Measurements from ENCODE around the gene MARCHF3. TPM values are rescaled to one million over a fixed set of nuclear protein-coding genes. Genes with fewer than 3 reads are reported as not detected.

MARCHF3 gene
- total RNA-seq, 1 experiment from 2014 or later = 5.4 TPM

DNA sequence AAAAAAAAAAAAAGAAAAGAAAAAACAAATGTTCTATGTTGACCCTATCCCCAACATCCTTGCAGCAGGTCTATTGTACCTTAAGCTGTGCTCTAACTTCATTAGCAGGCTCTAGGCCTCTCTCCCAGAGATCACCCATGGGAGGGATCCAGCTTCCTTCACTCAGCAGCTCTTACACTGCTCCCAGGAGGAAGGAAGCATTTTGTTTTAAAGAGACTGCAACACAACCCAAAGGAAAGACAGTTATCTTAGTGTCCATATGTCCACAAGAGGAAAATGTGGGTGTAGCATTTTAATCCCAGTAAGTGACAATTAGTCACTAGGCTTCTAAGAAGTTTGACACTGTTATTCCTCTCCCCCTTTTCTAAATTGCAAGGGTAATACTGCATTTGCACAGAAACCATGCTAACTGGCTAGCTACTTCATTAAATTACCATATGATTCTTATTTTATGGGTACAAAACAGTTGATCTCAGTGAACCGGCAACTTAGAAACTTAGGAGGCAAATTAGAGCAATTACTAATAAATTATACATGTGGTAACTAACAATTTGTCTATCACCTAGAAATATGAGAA is 58.8 kb downstream of the MARCHF3 start:
- no peak overlapping the region for H3K4me3 Mint-ChIP-seq (ENCODE audit: unreplicated experiment)
- no peaks in the 10 kb centered on the region for H3K27me3 Mint-ChIP-seq (ENCODE audit: insufficient read depth, unreplicated experiment)
- no TSS peak for BruUV-seq (replicated peaks)
- no peak overlapping the region for H3K27ac Mint-ChIP-seq (ENCODE audit: low read depth, unreplicated experiment)
- POLR2A ChIA-PET = interaction anchor here (1.4 kb wide), 1 partner anchor 44 kb away, joined by 3 read pairs; no protein-coding TSS in a partner anchor
- CTCF ChIA-PET = interaction anchor here (0.7 kb wide), 2 partner anchors 351 to 469 kb away, joined by 3 to 4 read pairs; no protein-coding TSS in a partner anchor
- peaks cover 7% of the 10 kb centered on the region for H3K9me3 Mint-ChIP-seq (ENCODE audit: unreplicated experiment)
- H3K4me1 Mint-ChIP-seq (ENCODE audit: insufficient read depth, unreplicated experiment) = peaks cover 24% of the 10 kb centered on the region
- DNase-seq (ENCODE audit: unreplicated experiment) = no peak
- TF ChIP-seq, protein P1, sequence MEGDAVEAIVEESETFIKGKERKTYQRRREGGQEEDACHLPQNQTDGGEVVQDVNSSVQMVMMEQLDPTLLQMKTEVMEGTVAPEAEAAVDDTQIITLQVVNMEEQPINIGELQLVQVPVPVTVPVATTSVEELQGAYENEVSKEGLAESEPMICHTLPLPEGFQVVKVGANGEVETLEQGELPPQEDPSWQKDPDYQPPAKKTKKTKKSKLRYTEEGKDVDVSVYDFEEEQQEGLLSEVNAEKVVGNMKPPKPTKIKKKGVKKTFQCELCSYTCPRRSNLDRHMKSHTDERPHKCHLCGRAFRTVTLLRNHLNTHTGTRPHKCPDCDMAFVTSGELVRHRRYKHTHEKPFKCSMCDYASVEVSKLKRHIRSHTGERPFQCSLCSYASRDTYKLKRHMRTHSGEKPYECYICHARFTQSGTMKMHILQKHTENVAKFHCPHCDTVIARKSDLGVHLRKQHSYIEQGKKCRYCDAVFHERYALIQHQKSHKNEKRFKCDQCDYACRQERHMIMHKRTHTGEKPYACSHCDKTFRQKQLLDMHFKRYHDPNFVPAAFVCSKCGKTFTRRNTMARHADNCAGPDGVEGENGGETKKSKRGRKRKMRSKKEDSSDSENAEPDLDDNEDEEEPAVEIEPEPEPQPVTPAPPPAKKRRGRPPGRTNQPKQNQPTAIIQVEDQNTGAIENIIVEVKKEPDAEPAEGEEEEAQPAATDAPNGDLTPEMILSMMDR (IDR thresholded peaks at IDR 0.05; ENCODE audit: unreplicated experiment) = no peak
- intact Hi-C loops (cut with micrococcal nuclease) = no loop called here
- no peaks in the 10 kb centered on the region for H3K36me3 Mint-ChIP-seq (ENCODE audit: insufficient read depth, unreplicated experiment)

GRCh38 chr5:126970517-126971017 is 59.8 kb downstream of the MARCHF3 start:
- Mint-ChIP-seq H3K9me3 (ENCODE audit: unreplicated experiment) (peaks cover 7% of the 10 kb centered on the region), H3K4me1 (ENCODE audit: insufficient read depth, unreplicated experiment) (peaks cover 24% of the 10 kb centered on the region), H3K27me3 (ENCODE audit: insufficient read depth, unreplicated experiment) (no peaks in the 10 kb centered on the region), H3K27ac (ENCODE audit: low read depth, unreplicated experiment) (no peak overlapping the region), H3K4me3 (ENCODE audit: unreplicated experiment) (no peak overlapping the region), H3K36me3 (ENCODE audit: insufficient read depth, unreplicated experiment) (no peaks in the 10 kb centered on the region)
- TF ChIP-seq, protein P1 (IDR thresholded peaks at IDR 0.05; ENCODE audit: unreplicated experiment) = no peak
- no TSS peak for BruUV-seq (replicated peaks)
- POLR2A ChIA-PET = interaction anchor here (1.4 kb wide), 1 partner anchor 44 kb away, joined by 3 read pairs; no protein-coding TSS in a partner anchor
- intact Hi-C loops (cut with micrococcal nuclease) = no loop called here
- CTCF ChIA-PET = interaction anchor here (0.7 to 0.8 kb wide), 2 partner anchors 17 to 350 kb away, joined by 3 to 4 read pairs; no protein-coding TSS in a partner anchor
- no peak for DNase-seq (ENCODE audit: unreplicated experiment)

DNA sequence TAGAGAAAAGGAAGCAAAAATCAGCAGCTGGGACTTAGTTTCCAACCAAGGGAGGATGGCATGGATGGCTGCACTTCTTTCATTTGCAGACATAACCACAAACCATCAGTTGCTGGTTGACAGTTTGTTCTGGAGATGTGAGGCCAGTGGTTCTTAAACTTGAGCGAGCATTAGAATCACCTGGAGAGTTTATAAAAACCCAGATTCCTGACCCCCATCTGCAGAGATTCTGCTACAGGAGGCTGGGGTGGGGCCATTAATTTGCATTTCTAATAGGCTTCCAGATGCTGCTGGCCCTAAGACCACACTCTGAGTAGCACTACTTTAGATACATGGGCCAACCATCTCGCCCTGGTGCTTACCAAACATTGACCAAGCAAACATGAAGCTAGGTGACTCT is 60.8 kb downstream of the MARCHF3 start:
- ChIA-PET POLR2A (interaction anchor here (0.7 to 0.9 kb wide), 4 partner anchors 41 to 1935 kb away, joined by 3 to 4 read pairs (median 3); no protein-coding TSS in a partner anchor), CTCF (interaction anchor here (0.7 kb wide), 1 partner anchor 189 kb away, joined by 4 read pairs; no protein-coding TSS in a partner anchor)
- Mint-ChIP-seq H3K4me1 (ENCODE audit: insufficient read depth, unreplicated experiment) (peaks cover 34% of the 10 kb centered on the region), H3K36me3 (ENCODE audit: insufficient read depth, unreplicated experiment) (no peaks in the 10 kb centered on the region), H3K4me3 (ENCODE audit: unreplicated experiment) (no peak overlapping the region), H3K27me3 (ENCODE audit: insufficient read depth, unreplicated experiment) (no peaks in the 10 kb centered on the region), H3K27ac (ENCODE audit: low read depth, unreplicated experiment) (no peak overlapping the region), H3K9me3 (ENCODE audit: unreplicated experiment) (peaks cover 7% of the 10 kb centered on the region)
- no peak for DNase-seq (ENCODE audit: unreplicated experiment)
- no TSS peak for BruUV-seq (replicated peaks)
- intact Hi-C loops (cut with micrococcal nuclease) = no loop called here
- TF ChIP-seq, protein P1 (IDR thresholded peaks at IDR 0.05; ENCODE audit: unreplicated experiment) = no peak

GRCh38 chr5:126967808-126968466 is 62.4 kb downstream of the MARCHF3 start:
- Mint-ChIP-seq H3K9me3 (ENCODE audit: unreplicated experiment) (peaks cover 7% of the 10 kb centered on the region), H3K27ac (ENCODE audit: low read depth, unreplicated experiment) (no peak overlapping the region), H3K4me1 (ENCODE audit: insufficient read depth, unreplicated experiment) (peaks cover 41% of the 10 kb centered on the region), H3K36me3 (ENCODE audit: insufficient read depth, unreplicated experiment) (no peaks in the 10 kb centered on the region), H3K4me3 (ENCODE audit: unreplicated experiment) (no peak overlapping the region), H3K27me3 (ENCODE audit: insufficient read depth, unreplicated experiment) (no peaks in the 10 kb centered on the region)
- DNase-seq (ENCODE audit: unreplicated experiment) = no peak
- POLR2A ChIA-PET = no interaction called here
- CTCF ChIA-PET = no interaction called here
- TF ChIP-seq, protein P1 (IDR thresholded peaks at IDR 0.05; ENCODE audit: unreplicated experiment) = no peak
- intact Hi-C loops (cut with micrococcal nuclease) = no loop called here
- BruUV-seq (replicated peaks) = no TSS peak

All from MCF 10A (cell line).